Mucosa of rectum (tissue), 2 donors: ENCODE measurements around the gene SLC45A1.

Experiments
- H3K27ac ChIP-seq, 2 donors: one replicate each; pipeline ENCODE4 v1.7.0; 2013; ENCODE audit warnings: inconsistent platforms in 2 of 2, low read depth in 2 of 2, low read length in 2 of 2
- H3K27me3 ChIP-seq, 2 donors: one replicate each; pipeline ENCODE4 v1.7.0; 2013; ENCODE audit warnings: low read length in 2 of 2; ENCODE audit not compliant: control insufficient read depth in 2 of 2, insufficient read depth in 2 of 2
- H3K36me3 ChIP-seq, 2 donors: one replicate each; pipeline ENCODE4 v1.7.0; 2013; ENCODE audit warnings: low read length in 2 of 2; ENCODE audit not compliant: control insufficient read depth in 2 of 2, insufficient read depth in 2 of 2
- H3K4me1 ChIP-seq, 2 donors: one replicate each; pipeline ENCODE4 v1.7.0; 2013; ENCODE audit warnings: low read length in 2 of 2, mild to moderate bottlenecking in 1 of 2; ENCODE audit not compliant: control insufficient read depth in 2 of 2, insufficient read depth in 2 of 2
- H3K4me3 ChIP-seq, 2 donors: one replicate each; pipeline ENCODE4 v1.7.0; 2013; ENCODE audit warnings: low read length in 2 of 2
- H3K9ac ChIP-seq, 2 donors: one replicate each; pipeline ENCODE4 v1.7.0; 2013; ENCODE audit warnings: low read length in 2 of 2, low read depth in 1 of 2, mild to moderate bottlenecking in 1 of 2
- H3K9me3 ChIP-seq, 2 donors: one replicate each; pipeline ENCODE4 v1.7.0; 2013; ENCODE audit warnings: low read length in 2 of 2; ENCODE audit not compliant: control insufficient read depth in 2 of 2
- donor health status: healthy.
- donor health status: Normal muscosa, but diverticular disease.

The SLC45A1 gene

DNA sequence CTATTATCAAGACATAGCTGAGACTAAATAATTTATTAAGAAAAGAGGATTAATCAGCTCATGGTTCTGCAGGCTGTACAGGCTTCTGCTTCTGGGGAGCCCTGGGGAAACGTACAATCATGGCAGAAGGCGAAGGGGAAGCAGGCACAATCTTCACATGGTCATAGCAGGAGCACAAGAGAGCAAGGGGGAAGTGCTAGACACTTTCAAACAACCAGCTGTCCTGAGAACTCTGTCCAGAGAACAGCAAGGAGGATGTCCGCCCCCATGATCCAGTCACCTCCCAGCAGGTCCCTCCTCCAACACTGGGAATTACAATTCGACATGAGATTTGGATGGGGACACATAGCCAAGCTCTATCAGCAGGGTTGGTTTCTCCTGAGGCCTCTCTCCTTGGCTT, 10.3 kb upstream of the SLC45A1 start:
- no peaks in the 10 kb centered on the region for H3K9me3 ChIP-seq
- H3K27me3 ChIP-seq = no peaks in the 10 kb centered on the region
- no peak overlapping the region for H3K27ac ChIP-seq

DNA sequence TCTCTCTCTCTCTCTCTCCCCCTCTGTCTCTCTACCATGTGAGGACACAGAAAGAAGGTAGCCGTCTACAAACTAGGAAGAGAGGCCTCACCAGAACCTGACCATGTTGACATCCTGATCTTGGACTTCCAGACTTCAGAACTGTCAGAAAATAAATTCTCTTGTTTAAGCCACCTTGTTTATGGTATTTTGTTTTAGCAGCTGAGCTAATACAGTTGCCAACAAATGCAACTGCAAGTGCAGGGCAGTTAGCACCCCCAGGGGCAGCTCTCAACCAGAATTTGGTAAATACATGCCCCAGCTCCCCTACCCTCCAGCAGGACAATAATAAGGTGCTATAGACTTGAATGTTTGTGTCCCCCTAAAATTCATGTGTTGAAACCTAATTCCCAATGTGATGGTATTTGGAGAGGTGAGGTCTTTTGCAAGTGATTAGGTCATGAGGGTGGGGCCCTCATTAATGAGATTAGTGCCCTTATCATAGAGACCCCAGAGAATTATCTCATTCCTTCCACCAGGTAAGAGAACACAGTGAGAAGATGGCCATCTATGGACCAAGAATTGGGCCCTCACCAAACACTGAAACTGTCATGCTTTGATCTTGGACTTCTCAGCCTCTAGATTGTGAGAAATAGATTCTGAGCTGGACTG, 6.7 kb upstream of the SLC45A1 start:
- Histone ChIP-seq H3K27ac (no peak overlapping the region), H3K27me3 (no peaks in the 10 kb centered on the region), H3K9ac (no peak overlapping the region), H3K36me3 (no peaks in the 10 kb centered on the region), H3K4me3 (no peak overlapping the region), H3K4me1 (peaks cover 0 to 10% of the 10 kb centered on the region in 2 donors), H3K9me3 (no peaks in the 10 kb centered on the region)

More for the DNA sequence above, 10.3 kb upstream of the SLC45A1 start:
- no peaks in the 10 kb centered on the region for H3K36me3 ChIP-seq
- no peaks in the 10 kb centered on the region for H3K4me1 ChIP-seq
- H3K4me3 ChIP-seq = no peak overlapping the region
- H3K9ac ChIP-seq = no peak overlapping the region

DNA sequence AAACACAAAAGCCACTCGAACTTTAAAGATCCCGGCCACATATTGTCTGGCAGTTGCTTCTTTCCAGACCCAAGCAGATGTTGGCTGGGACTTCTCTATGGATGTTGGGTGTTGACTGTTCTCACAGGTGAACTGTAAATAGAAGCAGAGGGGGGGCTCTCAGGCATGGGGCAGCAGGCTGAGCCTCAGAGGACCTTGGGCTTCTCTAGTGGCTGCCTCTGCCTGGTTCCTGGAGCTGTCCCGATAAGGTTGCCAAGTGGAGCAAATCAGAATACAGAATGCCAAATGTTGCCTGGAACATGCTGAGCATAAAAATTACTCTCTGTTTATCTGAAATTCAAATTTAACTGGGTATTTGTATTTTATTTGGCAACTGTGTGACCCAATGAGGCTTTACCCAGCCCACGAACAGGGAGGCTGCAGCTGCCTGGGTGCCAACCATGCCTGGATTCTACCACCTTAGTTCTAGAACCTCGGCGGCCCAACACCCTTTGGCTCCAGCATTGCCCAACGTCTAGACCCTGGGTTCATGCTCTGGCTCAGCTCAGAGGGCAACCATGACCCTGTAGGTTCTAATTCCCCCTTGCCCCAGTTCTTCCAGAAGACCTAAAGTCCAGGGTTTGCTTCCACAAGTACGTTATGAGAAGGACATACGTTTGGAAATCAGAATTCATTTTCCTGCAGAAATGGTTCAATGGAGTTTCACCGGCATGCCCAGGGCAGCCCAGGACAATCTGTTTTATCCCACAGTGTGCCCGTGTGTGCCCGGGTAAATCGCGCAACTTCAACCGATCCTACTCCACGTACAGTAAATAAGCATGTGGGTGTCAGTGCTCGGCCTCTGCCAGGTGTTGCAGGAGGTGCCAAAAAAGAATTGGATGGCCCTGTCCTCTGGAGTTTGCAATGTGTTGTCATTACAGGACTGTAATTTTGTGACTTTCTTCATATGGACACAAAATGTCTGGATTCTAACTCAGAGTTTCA, 5.4 kb upstream of the SLC45A1 start:
- Histone ChIP-seq H3K27ac (no peak overlapping the region), H3K36me3 (no peaks in the 10 kb centered on the region), H3K4me1 (peaks cover 0 to 10% of the 10 kb centered on the region in 2 donors), H3K27me3 (peaks cover 0 to under 1% of the 10 kb centered on the region in 2 donors), H3K9ac (no peak overlapping the region), H3K9me3 (no peaks in the 10 kb centered on the region), H3K4me3 (no peak overlapping the region)

DNA sequence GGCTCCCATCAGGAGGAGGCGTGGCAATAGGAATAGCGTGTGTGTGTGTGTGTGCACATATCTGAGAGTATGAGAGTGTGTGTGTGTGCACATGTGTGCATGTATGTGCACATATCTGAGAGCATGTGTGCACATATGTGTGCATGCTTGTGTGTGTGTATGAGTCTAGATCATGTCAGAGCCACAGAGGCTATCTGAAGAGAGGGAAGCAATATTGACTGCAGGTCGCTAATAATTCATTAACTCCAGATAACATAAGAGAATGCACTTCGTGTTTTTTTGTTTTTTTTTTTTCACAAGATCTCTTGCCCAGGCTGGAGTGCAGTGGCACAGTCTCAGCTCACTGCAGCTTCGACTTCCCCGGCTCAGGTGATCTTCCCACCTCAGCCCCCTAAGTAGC, 4.7 kb upstream of the SLC45A1 start:
- H3K9me3 ChIP-seq = no peaks in the 10 kb centered on the region
- peaks cover 2 to 13% of the 10 kb centered on the region in 2 donors for H3K4me1 ChIP-seq
- peaks cover 0 to 5% of the 10 kb centered on the region in 2 donors for H3K27me3 ChIP-seq
- no peak overlapping the region for H3K4me3 ChIP-seq
- H3K27ac ChIP-seq = no peak overlapping the region
- no peak overlapping the region for H3K9ac ChIP-seq
- H3K36me3 ChIP-seq = no peaks in the 10 kb centered on the region

DNA sequence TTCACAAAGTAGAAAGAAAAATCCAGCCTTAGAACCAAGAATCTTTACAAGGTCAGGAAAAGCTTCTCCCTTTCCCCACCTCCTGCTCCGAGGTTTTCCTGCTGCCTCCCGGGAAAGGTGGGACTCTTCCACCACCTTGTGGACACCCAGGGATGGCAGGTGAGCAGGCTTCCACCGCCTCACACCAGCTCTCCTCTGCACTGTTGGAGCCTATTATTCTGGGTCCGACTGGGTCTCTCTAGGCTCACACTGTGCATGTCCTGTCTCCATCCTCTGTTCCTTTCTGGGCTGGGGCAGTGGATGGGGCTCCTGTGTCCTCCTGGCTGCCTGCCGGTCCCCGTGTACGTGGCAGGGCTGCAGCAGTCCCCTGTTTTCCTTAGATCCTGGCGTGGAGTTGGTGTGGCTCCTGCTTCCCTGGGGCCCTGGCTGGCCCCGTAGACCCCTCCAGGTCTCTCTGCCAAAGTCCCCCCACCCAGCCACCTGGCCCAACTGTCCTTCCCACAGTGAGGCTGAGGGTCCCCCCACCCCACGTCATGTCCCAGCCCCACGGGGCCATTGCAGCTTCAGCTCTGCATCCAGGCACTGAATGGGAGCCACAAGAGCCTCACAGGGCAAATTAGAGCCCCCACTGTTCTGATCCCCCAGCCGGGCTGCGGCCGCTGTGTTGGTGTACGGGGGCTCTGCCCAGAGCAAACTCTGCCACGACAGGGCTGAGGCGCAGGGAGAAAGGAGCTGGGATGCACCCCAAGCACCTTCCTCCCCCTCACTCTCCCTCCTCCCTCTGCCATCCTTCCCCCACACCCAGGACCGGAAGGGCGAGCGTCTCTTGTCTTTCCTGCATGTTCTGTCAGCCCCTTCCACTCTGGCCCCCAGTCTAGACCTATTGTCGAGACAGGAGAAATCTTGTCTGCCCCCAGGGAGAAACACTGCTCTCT, 3.3 kb upstream of the SLC45A1 start:
- Histone ChIP-seq H3K9ac (no peak overlapping the region), H3K4me3 (no peak overlapping the region), H3K27ac (no peak overlapping the region), H3K27me3 (peaks cover 2 to 8% of the 10 kb centered on the region in 2 donors), H3K9me3 (no peaks in the 10 kb centered on the region), H3K4me1 (peaks cover 4 to 18% of the 10 kb centered on the region in 2 donors), H3K36me3 (no peaks in the 10 kb centered on the region)

DNA sequence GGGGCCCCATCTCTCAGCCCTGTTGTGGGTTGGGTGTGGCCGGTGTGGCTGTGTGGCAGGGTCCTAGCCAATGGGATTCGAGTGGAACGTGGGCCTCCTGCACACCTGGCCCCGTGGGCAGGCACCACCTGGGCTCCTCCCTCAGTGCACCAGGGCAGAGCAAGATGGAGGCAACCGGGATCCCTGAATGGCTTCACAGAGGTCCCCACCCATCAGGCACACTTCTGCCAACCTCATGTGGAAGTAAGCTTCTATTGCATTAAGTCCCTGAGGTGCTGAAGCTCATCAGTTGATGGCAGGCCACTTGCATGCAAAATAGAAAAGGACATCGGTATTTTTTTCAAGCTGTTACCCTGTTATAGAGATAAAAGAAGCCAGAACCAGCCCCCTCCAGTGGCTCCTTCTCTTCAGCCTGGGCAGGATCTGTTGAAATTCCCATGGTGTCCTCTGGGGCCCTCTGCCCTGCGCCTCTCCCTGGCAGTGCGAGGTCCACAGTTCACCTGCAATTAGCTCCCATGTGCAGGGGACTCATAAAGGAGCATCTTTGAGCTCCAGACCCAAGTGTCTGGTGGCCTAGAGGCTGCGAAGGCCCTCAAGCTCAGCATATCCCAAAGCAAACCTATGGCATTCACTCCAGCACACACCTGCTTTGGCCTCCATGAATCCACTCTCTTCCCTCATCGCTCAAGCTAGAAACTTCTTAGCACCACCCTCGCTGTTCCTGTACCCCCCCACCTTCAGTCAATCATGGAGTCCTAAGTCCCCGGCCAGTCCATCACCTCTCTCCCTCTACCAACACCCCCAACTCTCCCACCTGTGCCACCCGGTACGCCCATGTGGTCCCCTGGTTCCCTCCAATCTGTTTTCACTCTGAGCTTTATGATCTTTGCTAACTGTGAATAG, 2.1 kb upstream of the SLC45A1 start:
- Histone ChIP-seq H3K4me1 (peaks cover 4 to 18% of the 10 kb centered on the region in 2 donors), H3K27me3 (peaks cover 2 to 8% of the 10 kb centered on the region in 2 donors), H3K9me3 (no peaks in the 10 kb centered on the region), H3K27ac (no peak overlapping the region), H3K36me3 (no peaks in the 10 kb centered on the region), H3K4me3 (no peak overlapping the region), H3K9ac (no peak overlapping the region)

DNA sequence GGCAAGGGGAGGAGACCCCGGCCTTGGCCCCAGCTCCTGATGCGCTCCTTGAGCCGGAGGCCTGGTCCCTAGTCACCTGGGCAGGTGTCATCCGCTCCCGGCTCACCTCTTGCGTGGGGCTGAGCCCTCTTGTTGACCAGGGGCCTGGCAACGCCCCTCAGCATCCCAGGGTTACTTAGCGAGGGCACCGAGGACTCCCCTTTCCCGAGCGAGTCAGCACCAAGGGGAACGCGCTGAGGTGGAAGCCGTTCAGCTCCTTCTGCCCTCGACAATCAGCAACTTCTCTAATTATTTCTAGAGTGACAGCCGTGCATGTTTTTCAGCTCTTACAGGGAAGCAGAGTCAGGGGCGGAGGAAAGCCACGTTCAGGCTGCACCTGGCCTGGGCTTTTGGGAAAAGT, 522 bp downstream of the SLC45A1 start:
- Histone ChIP-seq H3K9me3 (no peaks in the 10 kb centered on the region), H3K27me3 (peaks cover 2 to 8% of the 10 kb centered on the region in 2 donors), H3K9ac (peak overlapping the region in 1 of 2 donors; percentile 45), H3K4me1 (peaks cover 4 to 18% of the 10 kb centered on the region in 2 donors), H3K4me3 (peak overlapping the region; percentile 57 to 62), H3K27ac (no peak overlapping the region), H3K36me3 (no peaks in the 10 kb centered on the region)

DNA sequence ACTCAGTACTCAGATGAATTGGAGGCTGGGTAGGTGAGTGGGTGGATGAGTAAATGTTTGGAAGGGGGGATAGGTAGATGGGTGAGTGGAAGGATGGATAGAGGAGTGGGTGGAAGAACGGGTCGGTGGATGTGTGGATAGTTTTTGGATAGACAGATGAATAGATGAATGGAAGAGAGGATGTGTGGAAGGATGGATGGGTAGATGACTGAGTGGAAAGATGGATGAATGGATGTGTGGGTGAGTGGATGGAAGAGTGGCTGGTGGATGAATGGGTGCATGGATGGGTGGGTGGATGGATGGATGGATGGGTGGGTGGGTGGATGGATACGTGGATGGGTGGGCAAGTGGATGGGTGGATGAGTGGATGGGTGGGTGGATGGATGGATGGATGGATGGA, 3.7 kb downstream of the SLC45A1 start:
- Histone ChIP-seq H3K4me1 (peaks cover 4 to 8% of the 10 kb centered on the region in 2 donors), H3K36me3 (no peaks in the 10 kb centered on the region), H3K9me3 (no peaks in the 10 kb centered on the region), H3K27ac (no peak overlapping the region), H3K9ac (no peak overlapping the region), H3K4me3 (no peak overlapping the region), H3K27me3 (peaks cover 2 to 8% of the 10 kb centered on the region in 2 donors)

DNA sequence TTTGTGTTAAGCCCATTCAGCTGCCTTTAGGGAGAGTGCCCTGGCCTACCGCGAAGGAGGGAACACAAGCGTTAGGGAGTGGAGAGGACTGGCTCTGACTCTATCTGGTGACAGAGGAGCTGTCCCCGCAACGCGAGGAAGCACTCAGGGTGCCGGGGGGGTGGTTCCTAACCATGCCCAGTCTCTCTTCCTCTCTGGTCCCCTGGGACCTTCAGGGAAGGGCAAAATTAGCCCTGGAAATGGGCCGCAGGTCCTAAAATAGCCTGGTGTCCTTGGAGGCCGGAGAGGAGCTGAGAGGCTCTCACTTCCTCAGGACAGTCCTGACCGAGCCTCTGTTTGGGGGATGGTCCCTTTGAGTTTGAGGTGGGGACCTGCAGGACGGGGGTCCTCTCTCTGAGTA, 5.8 kb downstream of the SLC45A1 start:
- Histone ChIP-seq H3K4me1 (peaks cover 0 to under 1% of the 10 kb centered on the region in 2 donors), H3K27me3 (peaks cover under 1 to 1% of the 10 kb centered on the region in 2 donors), H3K4me3 (no peak overlapping the region), H3K36me3 (no peaks in the 10 kb centered on the region), H3K27ac (no peak overlapping the region), H3K9ac (no peak overlapping the region), H3K9me3 (no peaks in the 10 kb centered on the region)
